NCI-H2171 treated with DMSO at 0.1 percent for 48 hours (cell line): ENCODE measurements around the gene PLEKHA7.
"Not testable (repeated sequence)": the region's sequence is repeated elsewhere in the genome, so short reads cannot be mapped to it uniquely, and the experiment has no call there.

Experiments used
- DNase-seq: peaks from one replicate; lab custom pipeline; 2025; lab: John Stamatoyannopoulos, UW

Gene PLEKHA7

GRCh38 chr11:16976379-16976778 is 37.8 kb downstream of the PLEKHA7 start:
- no peak for DNase-seq

DNA sequence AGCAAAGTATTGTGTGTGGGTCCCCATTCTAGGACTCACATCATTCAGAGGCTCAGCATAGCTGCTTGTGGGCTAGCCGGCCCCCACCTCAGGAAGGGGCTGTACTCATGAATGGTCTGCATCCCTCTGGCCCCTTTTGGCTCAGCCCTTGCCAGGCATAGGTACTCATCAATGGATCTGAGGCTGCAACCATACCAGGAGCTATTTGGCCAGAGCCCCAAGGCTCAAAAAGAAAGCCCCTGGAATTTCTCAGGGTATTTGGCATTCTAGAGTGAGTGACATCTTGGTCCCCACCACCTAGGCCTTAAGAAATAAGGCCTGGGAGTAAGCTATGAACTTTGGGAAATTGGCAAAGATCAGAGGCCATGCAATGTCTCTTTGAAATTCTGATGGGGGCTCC is 38.3 kb downstream of the PLEKHA7 start:
- DNase-seq, result no peak

- DNase-seq, result no peak
These were observed 40.8 kb downstream of the PLEKHA7 start for GRCh38 chr11:16973338-16973964.

DNA sequence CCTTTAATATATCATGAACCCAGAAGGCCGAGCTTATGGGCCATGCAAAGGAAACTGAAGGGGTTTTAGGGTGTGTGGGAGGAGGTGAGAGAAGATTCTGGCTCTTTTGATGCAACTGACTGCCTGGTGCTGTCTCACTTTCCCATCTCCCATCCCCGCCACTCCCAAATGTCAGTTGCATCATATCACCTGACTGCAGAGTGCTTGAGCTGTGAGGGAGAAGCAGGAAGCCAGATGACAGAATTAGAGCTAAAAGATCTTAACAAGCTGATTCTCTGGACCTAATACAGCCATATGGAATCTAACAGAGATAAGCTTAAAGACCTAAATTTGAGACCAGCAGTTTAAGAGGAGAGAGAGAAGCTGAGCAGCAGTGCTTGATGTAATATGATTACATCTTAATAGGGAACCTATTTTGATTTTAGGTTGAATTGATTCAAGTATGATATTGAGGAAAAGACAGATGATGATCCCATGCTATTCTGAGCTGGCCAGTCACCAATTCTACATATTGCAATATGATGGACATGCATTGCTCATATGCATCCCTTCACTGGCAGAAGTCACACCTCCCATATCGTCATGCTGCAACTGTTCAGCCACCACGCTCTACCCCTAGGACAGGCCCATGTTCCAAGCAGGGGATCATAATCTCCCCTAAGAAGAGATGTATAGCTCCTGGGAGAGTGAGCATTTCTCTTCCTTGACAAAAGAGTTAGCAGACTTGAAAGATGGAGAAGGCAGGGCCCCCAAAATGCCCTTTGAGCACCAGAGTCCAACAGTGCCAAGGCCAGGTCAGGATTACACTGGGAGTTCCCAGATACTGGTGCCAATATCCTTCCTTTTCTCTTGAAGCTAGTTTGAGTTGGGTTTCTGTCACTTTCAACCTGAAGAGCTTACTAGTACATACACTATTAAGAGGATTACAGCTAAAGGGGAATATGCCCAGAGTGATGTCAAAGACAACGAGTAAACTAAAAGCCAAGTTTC is 44.9 kb downstream of the PLEKHA7 start:
- peak; percentile 1 for DNase-seq

DNA sequence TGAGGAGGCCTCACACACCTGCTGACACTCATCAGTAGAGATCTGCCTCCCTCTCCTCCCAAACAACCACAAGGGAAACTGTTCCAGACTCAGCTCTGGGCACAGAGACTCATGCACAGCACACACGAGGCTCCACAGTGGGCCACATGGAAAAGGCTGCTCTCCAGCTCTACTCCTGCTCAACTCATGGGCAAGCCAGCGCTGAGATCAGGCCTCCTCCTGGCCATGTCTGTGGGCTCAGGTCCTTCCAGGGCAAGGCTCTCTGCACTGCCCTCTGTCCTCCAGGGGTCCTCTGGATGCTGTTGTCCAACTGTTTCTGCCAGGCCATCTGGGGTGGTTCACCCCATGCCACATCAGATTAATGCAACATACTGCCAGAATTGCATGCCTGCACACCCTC is 46.0 kb downstream of the PLEKHA7 start:
- DNase-seq, result no peak

DNA sequence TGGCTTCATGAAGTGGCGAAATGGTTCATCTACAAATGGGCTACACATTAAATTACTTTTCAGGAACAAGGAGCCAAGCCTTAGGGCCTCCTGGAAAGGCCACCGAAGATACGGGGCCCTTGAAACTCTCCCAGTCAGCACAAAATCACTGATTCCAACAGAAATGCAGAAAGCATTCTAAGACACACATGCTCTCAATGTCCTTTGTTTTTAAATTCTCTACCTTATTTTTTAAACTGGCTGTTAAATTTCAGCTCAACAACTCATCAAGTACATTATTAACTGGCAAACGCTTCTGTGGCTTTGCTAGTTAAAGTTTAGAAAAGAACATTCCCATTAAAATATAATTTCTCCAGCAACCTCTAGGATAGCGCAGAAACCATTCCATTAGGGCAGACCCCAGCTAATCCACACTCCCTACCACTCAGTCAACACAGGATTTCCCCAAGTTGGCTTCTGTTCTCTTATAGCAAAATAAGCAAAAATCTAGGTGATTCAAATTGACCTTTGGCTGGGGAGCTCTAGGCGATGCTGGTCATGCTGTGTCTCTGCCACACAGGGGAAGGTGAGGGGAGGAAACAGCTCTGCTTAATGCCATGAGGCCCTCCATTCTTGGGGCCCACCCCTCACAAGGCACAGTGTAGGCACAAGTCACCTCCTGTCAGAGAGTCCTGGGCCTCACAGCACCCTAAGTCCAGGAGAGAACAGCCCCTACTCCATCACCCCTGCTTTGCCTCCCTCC is 47.1 kb downstream of the PLEKHA7 start:
- no peak for DNase-seq

- no peak for DNase-seq
These were observed 49.7 kb downstream of the PLEKHA7 start for GRCh38 chr11:16964501-16964900.

DNA sequence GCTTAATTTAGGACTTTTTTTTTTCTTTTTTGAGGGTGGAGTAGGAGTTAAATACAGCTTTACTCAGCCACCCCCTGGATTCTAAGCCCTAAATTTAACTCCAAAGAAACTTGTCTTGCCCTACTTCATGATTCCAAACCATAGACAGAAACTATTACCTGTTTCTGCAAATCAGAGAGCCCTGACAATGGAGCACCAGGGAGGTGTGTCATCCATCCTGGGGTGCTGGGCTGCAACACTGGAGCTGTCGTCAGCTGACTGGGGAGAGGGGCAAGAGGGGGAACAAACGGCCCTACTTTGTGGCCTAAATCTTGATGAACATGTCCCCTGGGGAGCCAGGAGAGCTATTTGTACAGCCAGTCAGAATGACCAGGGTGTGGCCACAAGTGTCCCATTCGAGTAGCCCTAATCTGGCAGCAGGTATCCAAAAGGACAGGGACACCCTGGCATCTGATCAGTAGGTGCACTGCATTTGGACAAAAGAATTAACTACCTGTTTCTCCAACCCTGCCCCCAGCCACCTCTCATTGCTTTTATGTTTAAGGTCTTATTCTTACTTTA is 50.8 kb downstream of the PLEKHA7 start:
- DNase-seq, result no peak

- DNase-seq, result not testable (repeated sequence)
These were observed 51.6 kb downstream of the PLEKHA7 start for GRCh38 chr11:16962589-16962988.

DNA sequence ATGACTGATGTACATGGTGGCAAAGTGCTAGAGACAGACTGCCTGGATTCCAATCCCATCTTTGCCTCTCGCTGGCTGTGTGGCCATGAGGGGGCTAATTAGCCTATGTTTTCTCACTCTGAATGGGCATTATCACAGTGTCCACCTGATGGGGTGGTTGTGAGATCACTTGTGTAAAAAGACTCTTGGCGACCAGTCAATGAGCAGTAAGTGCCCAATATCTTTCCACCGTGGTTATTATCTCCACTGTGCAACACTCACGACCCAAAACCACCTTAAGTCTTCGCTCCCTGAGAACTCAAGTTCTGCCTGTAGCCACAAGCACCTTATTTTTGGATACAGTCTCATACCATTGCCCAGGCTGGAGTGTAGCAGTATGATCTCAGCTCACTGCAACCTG is 52.1 kb downstream of the PLEKHA7 start:
- DNase-seq, result no peak

GRCh38 chr11:16960250-16960649 is 54.0 kb downstream of the PLEKHA7 start:
- DNase-seq, result no peak

DNA sequence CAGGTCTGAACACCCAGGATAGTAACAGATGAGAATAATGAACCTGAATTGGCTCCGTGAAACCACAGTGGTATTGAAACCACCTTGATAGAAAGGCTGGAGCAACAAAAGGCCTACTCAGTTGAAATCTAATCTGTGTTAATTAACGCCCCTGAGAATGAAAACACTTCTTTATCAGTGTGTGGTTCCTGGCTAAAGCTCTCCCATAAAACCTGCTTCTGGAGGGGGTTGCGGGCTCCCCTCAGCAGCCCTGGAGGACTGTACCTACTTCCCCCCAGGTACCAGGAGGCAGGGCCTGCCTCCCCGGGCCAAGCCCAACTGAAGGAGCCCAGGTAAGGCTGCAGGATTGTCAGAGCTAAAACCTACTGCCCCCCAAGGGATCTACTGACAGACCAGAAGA is 54.6 kb downstream of the PLEKHA7 start:
- DNase-seq, result peak; percentile 30

GRCh38 chr11:16958833-16959232 is 55.4 kb downstream of the PLEKHA7 start:
- no peak for DNase-seq

DNA sequence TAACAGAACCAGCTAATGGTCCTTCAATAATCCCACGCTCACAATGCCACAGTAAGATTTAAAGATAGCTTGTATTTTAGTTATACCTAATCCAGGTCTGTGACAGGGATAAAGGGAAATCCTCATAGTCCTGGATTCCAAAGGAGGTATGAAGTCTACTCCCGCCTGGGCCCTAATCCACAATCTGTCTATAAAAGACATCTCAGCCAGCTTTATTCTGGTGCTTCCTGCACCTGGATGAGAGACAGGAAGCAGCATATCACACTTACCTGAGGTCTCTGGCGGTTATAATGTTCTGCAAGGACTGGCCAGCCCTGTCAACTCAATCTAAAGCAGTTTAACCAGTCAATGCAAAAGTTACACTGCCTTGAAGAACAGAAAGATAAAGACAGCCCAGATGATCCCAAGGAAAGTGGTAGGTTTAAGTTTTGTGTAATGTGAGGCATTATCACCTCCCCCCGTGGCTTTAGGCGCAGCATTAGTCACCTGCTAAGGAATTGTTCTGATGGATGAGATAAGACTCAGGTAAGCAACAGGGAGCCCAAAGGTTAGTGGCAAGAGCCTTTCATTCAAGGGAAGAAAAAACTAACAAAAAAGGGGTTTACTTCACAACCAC is 57.6 kb downstream of the PLEKHA7 start:
- DNase-seq, result no peak

GRCh38 chr11:16953663-16954062 is 60.6 kb downstream of the PLEKHA7 start:
- no peak for DNase-seq

DNA sequence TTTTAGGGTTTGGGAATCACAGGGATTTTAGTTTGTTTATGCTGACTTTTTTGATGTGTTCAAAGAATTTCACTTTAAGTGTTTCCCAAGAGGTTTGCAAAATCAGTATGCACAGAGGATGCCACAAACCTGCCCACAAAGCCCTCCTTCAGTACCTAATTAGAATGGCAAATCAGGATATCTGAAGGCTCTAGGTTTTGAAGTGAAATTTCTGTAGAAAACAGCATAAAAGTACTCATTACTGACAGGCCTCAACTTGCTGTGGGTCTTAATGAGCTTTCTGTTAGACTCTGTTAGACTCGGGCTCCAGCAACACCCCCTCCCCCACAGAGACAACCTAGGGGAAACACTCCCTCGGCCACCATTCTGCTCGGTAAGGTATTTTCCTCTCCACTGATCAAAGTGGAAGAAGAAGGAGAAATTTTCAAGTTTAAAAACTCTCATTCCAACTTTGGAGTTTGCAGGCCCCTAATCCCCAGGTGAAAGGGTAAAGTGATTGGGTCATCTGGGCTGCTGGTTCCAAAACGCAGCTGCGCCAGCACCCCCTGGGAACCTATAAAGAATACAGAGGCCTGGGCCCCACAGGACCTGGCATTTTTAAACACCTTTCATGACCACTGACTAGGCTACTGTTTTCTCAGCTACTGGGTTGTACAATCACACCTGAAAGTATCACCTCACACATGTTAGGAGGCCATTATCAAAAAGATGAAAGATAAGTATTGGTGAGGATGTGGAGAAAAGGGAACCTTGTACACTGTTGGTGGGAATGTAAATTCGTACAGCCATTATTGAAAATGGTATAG is 67.5 kb downstream of the PLEKHA7 start:
- no peak for DNase-seq

GRCh38 chr11:16945671-16946469 is 68.3 kb downstream of the PLEKHA7 start:
- peak; percentile 5 for DNase-seq

GRCh38 chr11:16942911-16943310 is 71.3 kb downstream of the PLEKHA7 start:
- no peak for DNase-seq

DNA sequence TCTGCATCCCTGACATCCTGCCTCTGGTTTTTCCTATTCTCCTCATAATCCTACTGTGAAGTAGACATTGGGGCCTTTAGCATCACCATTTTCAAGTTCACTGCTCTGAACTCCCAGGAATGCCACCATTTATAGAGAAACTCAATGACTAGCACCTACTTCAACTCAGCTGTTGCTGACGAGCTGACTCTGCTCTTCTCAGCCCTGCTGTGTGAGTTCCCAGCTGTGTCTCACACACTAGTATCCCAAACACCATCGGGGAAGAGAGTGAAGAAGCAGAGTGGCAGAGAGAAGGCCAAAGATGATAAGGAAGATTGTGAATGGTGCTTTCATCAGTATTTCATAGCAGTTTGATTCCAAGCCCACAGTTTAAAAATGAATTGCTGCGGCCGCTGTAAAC is 71.9 kb downstream of the PLEKHA7 start:
- DNase-seq, result no peak

DNA sequence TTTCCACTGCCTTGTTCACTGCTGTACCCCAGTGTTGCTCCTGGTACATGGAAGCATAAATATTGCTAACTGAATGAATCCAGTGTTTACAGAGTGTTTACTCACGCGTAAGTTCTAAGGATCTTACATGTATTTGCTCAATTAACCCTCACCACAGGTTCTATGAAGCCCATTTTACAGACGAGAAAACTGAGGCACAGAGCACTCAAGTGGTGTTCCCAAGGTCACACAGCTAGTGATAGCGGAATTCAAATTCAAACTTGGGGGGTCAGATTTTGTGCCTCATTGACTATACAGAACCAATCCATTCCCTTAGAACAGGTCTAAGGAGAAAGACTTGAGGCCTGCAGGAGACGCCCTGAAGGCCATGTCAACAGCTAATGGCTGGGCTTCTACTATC is 72.3 kb downstream of the PLEKHA7 start:
- no peak for DNase-seq
